Osteoblast (primary cell): ENCODE measurements around the gene ASXL2. TPM values are rescaled to one million over a fixed set of nuclear protein-coding genes. Genes with fewer than 3 reads are reported as not detected.

Experiments used
- DNase-seq: peaks from one replicate; pipeline ENCODE4 v3.0.0; 2011; ENCODE audit warnings: low spot score, mixed read lengths; ENCODE audit not compliant: insufficient read length; ENCODE audit errors: missing footprints
- H2AFZ ChIP-seq: 2 replicates; pipeline ENCODE4 v1.6.0; 2011; ENCODE audit warnings: mild to moderate bottlenecking, low read length
- H3K27ac ChIP-seq: 2 replicates; pipeline ENCODE4 v1.5.1; 2011; ENCODE audit warnings: mild to moderate bottlenecking, low read depth, low read length, moderate library complexity
- H3K27me3 ChIP-seq: 2 replicates; pipeline ENCODE4 v1.6.0; 2012; ENCODE audit warnings: mild to moderate bottlenecking, control low read depth, inconsistent platforms, low read length, moderate library complexity; ENCODE audit not compliant: insufficient read depth
- H3K36me3 ChIP-seq: 2 replicates; pipeline ENCODE4 v1.5.1; 2011; ENCODE audit warnings: mild to moderate bottlenecking, low read length, control low read depth, moderate library complexity; ENCODE audit not compliant: insufficient read depth
- H3K4me1 ChIP-seq: 2 replicates; pipeline ENCODE4 v1.5.1; 2011; ENCODE audit warnings: mild to moderate bottlenecking, low read length, control low read depth, moderate library complexity; ENCODE audit not compliant: insufficient read depth
- H3K4me2 ChIP-seq: 2 replicates; pipeline ENCODE4 v1.6.0; 2011; ENCODE audit warnings: mild to moderate bottlenecking, low read length; ENCODE audit not compliant: insufficient read depth
- H3K4me3 ChIP-seq: fragments of 200-600 bp; sonication (generic); 3 replicates; pipeline ENCODE4 v1.5.1; 2012; ENCODE audit warnings: mild to moderate bottlenecking, low read length, inconsistent platforms; ENCODE audit not compliant: insufficient read depth
- H3K79me2 ChIP-seq: 2 replicates; pipeline ENCODE4 v1.6.0; 2012; ENCODE audit warnings: mild to moderate bottlenecking, low read length, control low read depth, inconsistent platforms; ENCODE audit not compliant: insufficient read depth
- H3K9me3 ChIP-seq: 2 replicates; pipeline ENCODE4 v1.5.1; 2011; ENCODE audit warnings: low read depth, low read length, control low read depth
- H4K20me1 ChIP-seq: 2 replicates; pipeline ENCODE4 v1.6.0; 2012; ENCODE audit warnings: mild to moderate bottlenecking, low read length, control low read depth; ENCODE audit not compliant: insufficient read depth
- CTCF ChIP-seq: IDR thresholded peaks from 2 replicates; pipeline ENCODE4 v1.5.1; 2011; ENCODE audit warnings: mild to moderate bottlenecking, low read depth, low read length, moderate library complexity; ENCODE audit errors: extremely low read depth
- total RNA-seq: library from RNA; depleted of rRNA; stranded (reverse); fragments of >200 nt; gene quantifications from 2 replicates; pipeline ENCODE4 v1.2.3, GENCODE V29; 2012

ASXL2 gene
- total RNA-seq, 1 donor, result 13.0 TPM

DNA sequence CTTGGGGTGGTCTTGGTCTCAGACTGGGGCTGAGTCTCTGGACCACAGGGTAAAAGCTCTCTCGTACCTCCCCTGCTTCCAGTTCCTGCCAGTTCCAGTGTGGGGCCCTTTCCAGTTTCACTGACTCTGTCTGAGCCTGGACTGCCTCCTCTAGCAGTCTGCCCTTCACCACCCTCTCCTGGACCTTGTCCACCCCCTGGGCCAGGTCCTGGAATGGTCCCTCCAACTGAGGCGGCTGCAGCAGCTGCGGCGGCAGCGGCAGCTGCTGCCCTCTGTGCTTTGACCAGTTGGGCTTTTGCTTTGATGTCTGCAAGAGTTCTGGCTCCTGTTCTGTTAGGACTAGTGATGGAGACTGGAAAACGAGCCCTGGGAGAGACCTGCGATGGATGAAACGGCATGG, 134.2 kb downstream of the ASXL2 start:
- no peak overlapping the region for H3K27ac ChIP-seq
- no peak overlapping the region for H3K4me3 ChIP-seq
- H2AFZ ChIP-seq, result no peak overlapping the region
- no peak overlapping the region for H3K4me2 ChIP-seq
- no peaks in the 10 kb centered on the region for H3K4me1 ChIP-seq
- H3K9me3 ChIP-seq, result no peaks in the 10 kb centered on the region
- H3K27me3 ChIP-seq, result no peaks in the 10 kb centered on the region
- no peaks in the 10 kb centered on the region for H3K79me2 ChIP-seq
- TF ChIP-seq CTCF, result no peak
- peaks cover 24% of the 10 kb centered on the region for H3K36me3 ChIP-seq
- DNase-seq, result no peak
- no peaks in the 10 kb centered on the region for H4K20me1 ChIP-seq

GRCh38 chr2:25743132-25743830, 135.0 kb downstream of the ASXL2 start:
- H4K20me1 ChIP-seq, result no peaks in the 10 kb centered on the region
- no peaks in the 10 kb centered on the region for H3K9me3 ChIP-seq
- DNase-seq, result no peak
- H3K27me3 ChIP-seq, result no peaks in the 10 kb centered on the region
- no peak overlapping the region for H2AFZ ChIP-seq
- no peaks in the 10 kb centered on the region for H3K4me1 ChIP-seq
- H3K79me2 ChIP-seq, result no peaks in the 10 kb centered on the region
- no peak overlapping the region for H3K4me3 ChIP-seq
- no peak for TF ChIP-seq CTCF
- H3K27ac ChIP-seq, result no peak overlapping the region
- no peak overlapping the region for H3K4me2 ChIP-seq
- H3K36me3 ChIP-seq, result peaks cover 23% of the 10 kb centered on the region

GRCh38 chr2:25742501-25742900, 135.8 kb downstream of the ASXL2 start:
- no peak for DNase-seq
- H3K4me1 ChIP-seq, result no peaks in the 10 kb centered on the region
- peaks cover 23% of the 10 kb centered on the region for H3K36me3 ChIP-seq
- H2AFZ ChIP-seq, result no peak overlapping the region
- no peaks in the 10 kb centered on the region for H3K27me3 ChIP-seq
- H3K9me3 ChIP-seq, result no peaks in the 10 kb centered on the region
- H3K79me2 ChIP-seq, result no peaks in the 10 kb centered on the region
- no peak for TF ChIP-seq CTCF
- H3K4me2 ChIP-seq, result no peak overlapping the region
- no peak overlapping the region for H3K27ac ChIP-seq
- H3K4me3 ChIP-seq, result no peak overlapping the region
- H4K20me1 ChIP-seq, result no peaks in the 10 kb centered on the region

DNA sequence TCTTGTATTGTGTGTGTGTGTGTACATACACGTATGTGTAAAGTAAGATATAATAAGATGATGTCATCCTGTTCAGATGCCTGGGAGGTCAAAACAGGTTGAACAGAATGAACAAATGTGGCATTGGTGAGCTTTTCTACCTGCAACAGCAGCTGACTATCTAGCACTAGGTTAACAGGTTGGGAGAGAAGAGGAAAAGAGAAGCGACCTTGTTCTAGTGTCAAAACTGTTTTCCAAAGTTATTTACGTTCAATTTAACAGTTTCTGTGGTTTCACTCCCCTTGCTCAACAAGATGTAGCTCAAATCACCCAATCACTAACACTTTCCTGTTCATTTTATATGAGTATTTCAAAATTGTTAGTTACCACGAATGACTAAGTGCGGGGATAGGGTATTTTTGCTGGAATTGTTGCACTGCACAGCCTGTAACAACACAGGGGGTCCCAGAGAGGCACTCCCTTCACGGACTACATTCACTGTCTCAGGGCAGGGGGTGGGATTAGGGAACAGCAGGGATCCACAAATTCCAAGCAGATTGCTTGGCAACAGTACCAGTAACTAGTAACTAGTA, 137.4 kb downstream of the ASXL2 start:
- peaks cover 23% of the 10 kb centered on the region for H3K36me3 ChIP-seq
- no peaks in the 10 kb centered on the region for H3K79me2 ChIP-seq
- DNase-seq, result no peak
- TF ChIP-seq CTCF, result no peak
- H4K20me1 ChIP-seq, result no peaks in the 10 kb centered on the region
- H2AFZ ChIP-seq, result no peak overlapping the region
- no peak overlapping the region for H3K4me3 ChIP-seq
- no peaks in the 10 kb centered on the region for H3K4me1 ChIP-seq
- H3K4me2 ChIP-seq, result no peak overlapping the region
- H3K27ac ChIP-seq, result no peak overlapping the region
- H3K9me3 ChIP-seq, result no peaks in the 10 kb centered on the region
- no peaks in the 10 kb centered on the region for H3K27me3 ChIP-seq
